RWPE1 (cell line): ENCODE results near the gene BLACAT1.

Experiments
- CTCF ChIA-PET: fragments of 350-600 bp; sonication (Branson Sonifier 250); formaldehyde crosslinking; extraction: SDS; loops from one replicate; lab custom pipeline; 2021; lab: Yijun Ruan, JAX
- POLR2A ChIA-PET: fragments of 400-600 bp; formaldehyde crosslinking; extraction: SDS; loops from one replicate; lab custom pipeline; 2020; ENCODE audit warnings: antibody characterized with exemption; ENCODE audit not compliant: low non-redundant PET; lab: Yijun Ruan, JAX
- DNase-seq: peaks from one replicate; pipeline ENCODE4 v3.0.0; 2012; ENCODE audit warnings: low spot score
- H3K27ac ChIP-seq: fragments of 450-650 bp; 2 replicates; pipeline ENCODE4 v1.5.1; 2017
- TF ChIP-seq, protein P1 (sequence below): fragments of 450-650 bp; conservative IDR thresholded peaks from 2 replicates; pipeline ENCODE4 v1.5.1; 2017; ENCODE audit warnings: low read depth, mild to moderate bottlenecking

BLACAT1 gene

DNA sequence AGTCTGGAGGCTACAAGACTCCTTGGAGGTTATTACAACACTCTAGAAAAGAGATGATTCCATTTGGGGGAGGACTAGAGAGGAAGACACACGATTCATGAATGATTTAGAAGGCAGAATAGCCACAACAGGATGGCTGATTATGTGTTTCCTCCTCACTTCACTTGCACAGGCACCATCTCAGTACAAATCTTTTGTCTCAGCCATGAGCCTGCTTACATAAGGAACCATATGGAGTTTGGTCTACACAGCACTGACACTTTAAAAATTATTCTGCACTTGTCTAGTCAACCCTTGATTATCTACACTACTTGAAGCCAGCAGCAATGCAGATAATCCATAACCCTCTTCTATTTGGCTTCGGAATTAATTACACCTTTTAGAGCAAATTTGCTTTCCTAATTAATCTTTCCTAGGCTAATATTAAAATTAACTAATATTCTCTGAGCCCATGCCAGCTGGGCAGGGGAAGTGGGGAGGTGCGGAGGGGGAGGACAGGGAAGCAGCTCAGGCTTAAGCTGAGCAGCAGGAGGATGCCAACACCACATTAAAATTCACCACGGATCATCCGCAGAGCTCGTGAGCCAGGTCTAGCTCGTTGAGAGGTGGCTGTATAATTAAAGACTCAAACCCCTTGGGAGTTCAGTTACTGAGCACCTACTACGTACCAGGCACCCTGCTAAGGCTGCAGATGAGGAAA lies 30.8 kb downstream of the BLACAT1 start:
- ChIA-PET POLR2A (no interaction called here), CTCF (interaction anchor here (0.6 to 5.7 kb wide), 4 partner anchors 12 to 63 kb away, joined by 3 to 64 read pairs (median 6); no protein-coding TSS in a partner anchor)
- no peak overlapping the region for H3K27ac ChIP-seq
- TF ChIP-seq, protein P1, sequence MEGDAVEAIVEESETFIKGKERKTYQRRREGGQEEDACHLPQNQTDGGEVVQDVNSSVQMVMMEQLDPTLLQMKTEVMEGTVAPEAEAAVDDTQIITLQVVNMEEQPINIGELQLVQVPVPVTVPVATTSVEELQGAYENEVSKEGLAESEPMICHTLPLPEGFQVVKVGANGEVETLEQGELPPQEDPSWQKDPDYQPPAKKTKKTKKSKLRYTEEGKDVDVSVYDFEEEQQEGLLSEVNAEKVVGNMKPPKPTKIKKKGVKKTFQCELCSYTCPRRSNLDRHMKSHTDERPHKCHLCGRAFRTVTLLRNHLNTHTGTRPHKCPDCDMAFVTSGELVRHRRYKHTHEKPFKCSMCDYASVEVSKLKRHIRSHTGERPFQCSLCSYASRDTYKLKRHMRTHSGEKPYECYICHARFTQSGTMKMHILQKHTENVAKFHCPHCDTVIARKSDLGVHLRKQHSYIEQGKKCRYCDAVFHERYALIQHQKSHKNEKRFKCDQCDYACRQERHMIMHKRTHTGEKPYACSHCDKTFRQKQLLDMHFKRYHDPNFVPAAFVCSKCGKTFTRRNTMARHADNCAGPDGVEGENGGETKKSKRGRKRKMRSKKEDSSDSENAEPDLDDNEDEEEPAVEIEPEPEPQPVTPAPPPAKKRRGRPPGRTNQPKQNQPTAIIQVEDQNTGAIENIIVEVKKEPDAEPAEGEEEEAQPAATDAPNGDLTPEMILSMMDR, result no peak
- DNase-seq, result no peak

DNA sequence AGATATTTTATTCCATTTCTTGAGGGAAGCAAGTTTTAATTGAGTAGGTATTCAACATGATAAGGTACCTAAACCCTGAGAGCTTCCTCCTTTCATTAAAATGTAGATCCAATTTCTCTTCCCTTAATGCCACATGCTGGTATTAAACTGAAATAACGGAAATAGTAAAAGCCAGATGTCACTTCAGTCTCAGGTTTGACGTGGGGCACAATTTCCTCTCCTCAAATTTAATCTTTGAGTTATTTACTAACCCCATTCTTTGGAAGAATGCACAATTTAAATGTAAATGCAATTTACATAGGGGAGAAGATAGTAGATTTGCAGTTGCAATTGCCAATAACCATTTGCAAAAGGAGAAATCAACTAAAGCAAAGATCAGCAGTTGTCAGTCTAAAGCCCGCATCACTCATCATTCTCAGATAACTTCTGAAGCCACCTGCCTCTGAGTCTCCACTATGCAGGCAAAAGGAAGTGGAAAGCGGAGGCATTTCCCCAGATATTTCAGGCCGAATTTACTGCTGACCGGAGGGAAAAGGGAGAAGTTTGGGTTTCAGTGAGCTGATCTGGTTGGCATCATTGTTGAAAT lies 31.9 kb downstream of the BLACAT1 start:
- no peak overlapping the region for H3K27ac ChIP-seq
- TF ChIP-seq, protein P1, result no peak
- CTCF ChIA-PET, result interaction anchor here (0.6 to 5.7 kb wide), 11 partner anchors 8 to 719 kb away, joined by 3 to 64 read pairs (median 3); no protein-coding TSS in a partner anchor
- POLR2A ChIA-PET, result no interaction called here
- DNase-seq, result no peak

DNA sequence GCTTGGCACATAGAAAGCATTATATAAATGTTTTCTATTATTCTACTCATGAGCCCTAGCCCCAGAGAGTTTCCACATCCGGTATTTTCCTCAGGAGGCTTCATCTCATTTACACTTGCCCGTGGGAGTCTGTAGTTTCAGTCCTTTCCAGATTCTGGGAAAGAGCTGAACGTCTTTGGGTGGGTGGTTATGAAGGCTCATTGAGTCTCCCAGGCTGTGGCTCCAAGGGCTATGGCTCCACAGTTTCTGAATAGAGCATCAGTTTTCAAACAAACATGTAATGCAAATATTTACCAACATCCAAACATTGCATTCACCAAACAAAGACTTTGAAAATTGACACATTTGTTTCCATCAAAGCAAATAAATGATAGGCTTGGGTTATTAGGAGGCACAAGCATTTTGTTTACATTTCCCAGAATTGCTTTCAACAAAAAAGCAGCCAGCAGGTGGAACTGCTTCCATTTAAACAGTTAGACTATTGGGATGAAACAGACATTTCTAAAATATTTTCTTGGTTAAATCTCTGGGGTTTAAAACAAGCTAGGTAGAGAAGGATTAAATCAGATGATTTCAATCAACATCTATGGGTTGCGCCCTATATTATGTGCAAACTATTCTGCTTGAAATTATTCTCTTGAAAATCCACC lies 32.7 kb downstream of the BLACAT1 start:
- TF ChIP-seq, protein P1, result 0 out of 2 replicates have a peak, but pooled peaks have one; percentile 10
- CTCF ChIA-PET, result interaction anchor here (0.6 to 5.7 kb wide), 10 partner anchors 10 to 720 kb away, joined by 3 to 64 read pairs (median 3); no protein-coding TSS in a partner anchor
- H3K27ac ChIP-seq, result no peak overlapping the region
- POLR2A ChIA-PET, result no interaction called here
- no peak for DNase-seq

DNA sequence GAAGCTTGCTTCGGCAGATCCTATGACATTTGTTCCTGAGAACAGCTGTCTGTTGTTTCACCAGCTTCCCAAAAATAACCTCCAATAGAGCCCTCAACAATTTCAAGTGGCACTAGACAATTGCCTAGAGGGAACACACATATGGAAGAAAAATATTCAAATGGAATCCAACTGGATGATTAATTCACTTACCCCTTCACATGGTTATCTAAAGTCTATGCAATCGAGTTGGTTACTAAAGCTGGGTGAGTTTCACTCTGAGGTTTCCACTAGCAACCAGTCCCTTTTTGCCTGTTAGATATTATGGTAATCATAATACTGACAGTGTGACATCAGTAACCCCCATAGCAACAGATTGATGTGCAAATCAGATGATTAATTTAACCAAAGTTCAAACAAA lies 34.0 kb downstream of the BLACAT1 start, which contains the start of gene LEMD1:
LEMD1 (minus strand) TSS at position 259 of the 400 bp plus-strand sequence. CDS start 1,520 bp downstream, outside the sequence.
- DNase-seq, result no peak
- POLR2A ChIA-PET, result no interaction called here
- TF ChIP-seq, protein P1, result no peak
- H3K27ac ChIP-seq, result no peak within 1 kb of the TSS
- CTCF ChIA-PET, result interaction anchor here (0.6 to 2.3 kb wide), 5 partner anchors 9 to 87 kb away, joined by 3 to 8 read pairs (median 4); no protein-coding TSS in a partner anchor

DNA sequence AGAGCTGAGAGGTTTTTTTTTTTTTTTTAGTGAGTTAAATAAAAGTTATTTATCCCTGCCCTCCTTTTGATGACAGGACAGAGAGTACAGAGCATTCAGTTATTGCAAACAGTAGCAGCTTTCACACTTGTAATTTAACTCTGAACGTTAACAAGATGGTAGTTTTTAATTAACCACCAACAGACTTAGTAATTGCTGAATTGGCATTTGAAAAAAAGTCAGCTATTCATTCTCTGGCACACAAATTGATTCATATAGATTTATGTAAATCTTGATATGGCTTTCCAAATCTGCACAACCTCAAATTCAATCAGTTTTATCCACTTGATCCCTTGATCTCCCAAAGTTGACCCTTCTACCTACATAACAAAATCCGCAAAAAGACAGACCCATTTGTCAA lies 34.9 kb downstream of the BLACAT1 start:
- CTCF ChIA-PET, result interaction anchor here (0.6 to 2.3 kb wide), 8 partner anchors 18 to 266 kb away, joined by 3 to 8 read pairs (median 3); no protein-coding TSS in a partner anchor

More for the DNA sequence above, 34.9 kb downstream of the BLACAT1 start:
- POLR2A ChIA-PET, result no interaction called here
- no peak for DNase-seq
- TF ChIP-seq, protein P1, result no peak
- H3K27ac ChIP-seq, result no peak overlapping the region
